Tibial nerve (tissue), 4 donors: ENCODE results near the gene CD247.

Source experiments
- EP300 ChIP-seq, 2 donors: sonication (generic); formaldehyde crosslinking; IDR thresholded peaks; one replicate each; pipeline ENCODE4 v1.6.1; 2017; ENCODE audit warnings: antibody characterized with exemption in 2 of 2, mild to moderate bottlenecking in 1 of 2
- POLR2A ChIP-seq, 2 donors: fragments of 450-650 bp; IDR thresholded peaks; one replicate each; pipeline ENCODE4 v1.6.1; 2017; ENCODE audit warnings: antibody characterized with exemption in 2 of 2, mild to moderate bottlenecking in 2 of 2, moderate library complexity in 2 of 2
- TF ChIP-seq, protein P1 (sequence below), 5 experiments: fragments of 200-600 bp in 3 of 5; fragments of 450-650 bp in 2 of 5; sonication (generic) in 3 of 5; IDR thresholded peaks; one replicate each; pipeline ENCODE4 v1.5.1; 2016 to 2019; ENCODE audit warnings: antibody characterized with exemption in 5 of 5, mild to moderate bottlenecking in 3 of 5, moderate library complexity in 2 of 5

- TF ChIP-seq, protein P1, sequence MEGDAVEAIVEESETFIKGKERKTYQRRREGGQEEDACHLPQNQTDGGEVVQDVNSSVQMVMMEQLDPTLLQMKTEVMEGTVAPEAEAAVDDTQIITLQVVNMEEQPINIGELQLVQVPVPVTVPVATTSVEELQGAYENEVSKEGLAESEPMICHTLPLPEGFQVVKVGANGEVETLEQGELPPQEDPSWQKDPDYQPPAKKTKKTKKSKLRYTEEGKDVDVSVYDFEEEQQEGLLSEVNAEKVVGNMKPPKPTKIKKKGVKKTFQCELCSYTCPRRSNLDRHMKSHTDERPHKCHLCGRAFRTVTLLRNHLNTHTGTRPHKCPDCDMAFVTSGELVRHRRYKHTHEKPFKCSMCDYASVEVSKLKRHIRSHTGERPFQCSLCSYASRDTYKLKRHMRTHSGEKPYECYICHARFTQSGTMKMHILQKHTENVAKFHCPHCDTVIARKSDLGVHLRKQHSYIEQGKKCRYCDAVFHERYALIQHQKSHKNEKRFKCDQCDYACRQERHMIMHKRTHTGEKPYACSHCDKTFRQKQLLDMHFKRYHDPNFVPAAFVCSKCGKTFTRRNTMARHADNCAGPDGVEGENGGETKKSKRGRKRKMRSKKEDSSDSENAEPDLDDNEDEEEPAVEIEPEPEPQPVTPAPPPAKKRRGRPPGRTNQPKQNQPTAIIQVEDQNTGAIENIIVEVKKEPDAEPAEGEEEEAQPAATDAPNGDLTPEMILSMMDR (IDR thresholded peaks at IDR 0.05): no peak
- TF ChIP-seq POLR2A (IDR thresholded peaks at IDR 0.05) (no peak), EP300 (IDR thresholded peaks at IDR 0.05) (no peak)
Observed at GRCh38 chr1:167510244-167510643, 8.1 kb downstream of the CD247 start.
